ENCODE data around the gene EEF1AKMT3. TPM values are rescaled to one million over a fixed set of nuclear protein-coding genes. Genes with fewer than 3 reads are reported as not detected.
A peak's percentile ranks its signal among the peaks of the same experiment; 100 is the strongest.

The EEF1AKMT3 gene
- total RNA-seq, 2 experiments from 2014 or later = 3.7 to 3.9 TPM

DNA sequence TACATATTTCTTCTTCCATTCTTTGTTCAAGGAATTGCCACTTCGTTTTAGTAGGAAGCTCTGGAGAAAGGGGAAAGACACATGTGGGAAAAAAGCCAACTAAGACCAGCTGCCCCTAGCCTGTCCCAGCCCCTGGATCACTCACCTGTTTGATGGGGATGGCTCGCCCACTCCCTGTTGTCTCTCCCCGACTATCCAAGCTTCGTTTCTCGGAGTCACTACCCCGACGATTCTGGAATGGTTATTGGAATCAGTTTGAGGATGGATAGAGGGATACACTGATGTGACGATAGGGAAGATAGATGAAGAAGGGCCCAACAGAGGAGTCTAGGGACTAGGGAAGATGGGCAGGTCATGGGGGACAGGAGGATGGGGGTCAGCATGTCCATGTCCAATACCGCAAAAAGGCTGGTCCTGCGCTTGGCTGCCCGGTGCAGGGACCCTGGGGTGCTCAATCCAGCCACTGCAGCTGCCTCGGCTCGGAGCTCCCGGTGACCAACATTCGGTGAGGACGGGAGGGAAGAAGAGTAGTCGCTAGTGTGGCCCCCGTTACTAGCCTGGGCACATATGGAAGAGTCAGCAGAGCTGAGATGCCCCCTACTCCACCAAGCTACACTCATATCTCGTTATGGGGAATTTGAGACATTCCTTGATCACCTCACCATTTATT is 40.9 kb upstream of the EEF1AKMT3 start:
- Mint-ChIP-seq H3K4me3 (no peak overlapping the region), H3K36me3 (peaks cover 10% of the 10 kb centered on the region), H3K4me1 (peaks cover 3% of the 10 kb centered on the region), H3K27me3 (no peaks in the 10 kb centered on the region), H3K27ac (no peak overlapping the region), H3K9me3 (no peaks in the 10 kb centered on the region)
- no peak for DNase-seq

DNA sequence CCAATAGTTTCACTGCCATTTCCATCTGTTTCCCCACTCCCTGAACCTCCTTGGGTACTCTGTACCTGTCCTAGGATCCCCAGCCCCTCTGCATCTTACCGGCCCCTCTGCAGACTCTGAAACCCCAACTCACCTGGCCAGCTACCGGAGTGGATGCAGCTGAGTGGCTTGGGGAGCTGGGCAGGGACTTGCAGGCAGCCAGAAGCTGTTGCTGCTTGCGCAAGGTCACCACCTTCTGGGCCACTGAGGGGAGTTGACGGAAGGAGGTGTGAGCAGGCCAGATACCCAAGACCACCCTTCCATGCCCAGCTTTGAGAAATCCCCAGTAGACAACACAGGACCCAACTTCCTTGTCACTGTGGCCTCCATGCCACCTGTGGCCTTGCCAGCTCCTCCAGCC is 40.1 kb upstream of the EEF1AKMT3 start:
- Mint-ChIP-seq H3K4me1 (peaks cover 6% of the 10 kb centered on the region), H3K27me3 (no peaks in the 10 kb centered on the region), H3K36me3 (peaks cover 13% of the 10 kb centered on the region), H3K4me3 (no peak overlapping the region), H3K9me3 (no peaks in the 10 kb centered on the region), H3K27ac (no peak overlapping the region)
- DNase-seq = no peak

DNA sequence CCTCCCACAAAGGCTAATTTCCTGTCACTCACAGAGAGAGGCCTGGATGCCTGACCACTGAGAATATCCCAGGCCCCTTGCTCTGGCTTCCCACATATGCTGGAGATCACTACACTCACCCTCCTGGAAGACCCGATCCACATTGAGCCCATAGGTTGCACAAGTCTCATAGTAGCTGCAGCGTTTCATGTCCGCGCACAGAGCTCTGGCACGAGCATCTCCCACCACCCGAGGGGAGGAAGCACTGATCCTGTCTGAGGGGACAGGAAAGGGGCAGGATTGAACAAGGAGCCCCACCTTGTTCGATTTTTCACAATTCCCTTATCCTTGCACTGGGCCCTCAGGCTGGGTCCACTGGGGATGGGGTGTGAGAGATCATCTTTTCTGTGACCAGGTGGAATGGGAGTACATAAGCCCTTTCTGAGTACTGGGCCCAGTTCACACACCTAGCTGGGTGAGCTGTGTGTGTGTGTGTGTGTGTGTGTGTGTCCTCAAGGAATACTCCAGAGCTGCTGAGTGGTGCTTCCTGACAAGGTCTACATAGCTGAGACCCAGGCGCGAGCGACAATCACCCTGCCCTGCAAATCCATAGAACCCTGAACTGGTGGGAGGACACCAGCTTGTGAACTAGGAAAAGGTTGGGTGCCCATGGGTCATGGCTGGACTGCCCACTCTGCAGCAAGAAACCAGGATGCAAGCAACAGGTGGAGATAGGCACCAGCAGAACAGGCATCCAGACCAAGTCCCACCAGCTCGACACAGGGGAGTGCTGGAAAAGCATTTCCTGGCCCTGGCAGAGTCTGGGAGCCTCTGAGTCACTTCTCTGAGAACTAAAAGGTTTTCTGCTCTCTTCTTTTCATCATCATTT is 39.5 kb upstream of the EEF1AKMT3 start:
- H3K27me3 Mint-ChIP-seq = no peaks in the 10 kb centered on the region
- H3K4me1 Mint-ChIP-seq = peaks cover 6% of the 10 kb centered on the region
- no peak for DNase-seq
- H3K4me3 Mint-ChIP-seq = no peak overlapping the region
- peak overlapping the region; percentile 11 for H3K27ac Mint-ChIP-seq
- peaks cover 10% of the 10 kb centered on the region for H3K36me3 Mint-ChIP-seq
- no peaks in the 10 kb centered on the region for H3K9me3 Mint-ChIP-seq

DNA sequence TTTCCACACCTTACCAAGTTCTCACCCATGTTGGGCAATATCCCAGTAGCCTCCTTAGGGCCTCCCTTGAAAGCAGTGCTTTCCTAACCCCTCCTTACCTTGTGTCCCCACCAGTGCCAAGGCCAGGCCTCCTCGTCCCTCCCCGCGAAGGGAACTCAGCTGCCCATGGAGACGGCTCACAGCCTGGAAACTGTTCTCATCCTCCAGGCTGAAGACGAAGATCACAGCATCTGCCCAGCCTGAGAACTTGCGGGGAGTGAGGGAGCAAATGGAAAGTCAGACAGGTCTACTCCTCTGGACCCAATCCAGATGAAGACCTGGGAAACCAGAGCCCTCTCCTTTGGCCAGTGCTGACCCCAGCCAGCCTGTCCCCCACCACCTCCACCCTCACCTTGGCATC is 38.5 kb upstream of the EEF1AKMT3 start:
- no peak for DNase-seq
- Mint-ChIP-seq H3K9me3 (no peaks in the 10 kb centered on the region), H3K4me1 (peaks cover 7% of the 10 kb centered on the region), H3K36me3 (peaks cover 7% of the 10 kb centered on the region), H3K27ac (no peak overlapping the region), H3K27me3 (no peaks in the 10 kb centered on the region), H3K4me3 (no peak overlapping the region)

DNA sequence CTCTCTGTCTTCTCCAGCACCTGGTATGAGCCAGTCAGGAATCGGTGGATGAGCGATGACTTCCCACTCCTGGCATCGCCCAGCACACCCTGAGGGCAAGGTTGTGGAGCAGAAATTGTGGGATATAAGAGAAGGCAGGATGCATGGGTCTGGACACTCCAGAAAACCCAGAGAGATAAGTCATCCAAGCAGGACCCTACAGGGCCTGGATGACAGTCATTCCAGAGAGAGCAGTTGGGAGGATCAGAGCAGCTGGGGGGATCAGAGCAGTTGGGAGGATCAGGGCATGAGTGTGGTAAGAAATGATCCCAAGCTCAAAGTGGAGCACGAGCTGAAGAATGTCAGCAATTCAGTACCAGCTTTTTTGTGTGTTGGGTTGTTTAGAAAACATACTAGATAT is 37.8 kb upstream of the EEF1AKMT3 start:
- no peaks in the 10 kb centered on the region for H3K9me3 Mint-ChIP-seq
- peak overlapping the region; percentile 31 for H3K27ac Mint-ChIP-seq
- H3K4me3 Mint-ChIP-seq = no peak overlapping the region
- peaks cover 7% of the 10 kb centered on the region for H3K36me3 Mint-ChIP-seq
- no peaks in the 10 kb centered on the region for H3K27me3 Mint-ChIP-seq
- H3K4me1 Mint-ChIP-seq = peaks cover 14% of the 10 kb centered on the region
- DNase-seq = no peak

DNA sequence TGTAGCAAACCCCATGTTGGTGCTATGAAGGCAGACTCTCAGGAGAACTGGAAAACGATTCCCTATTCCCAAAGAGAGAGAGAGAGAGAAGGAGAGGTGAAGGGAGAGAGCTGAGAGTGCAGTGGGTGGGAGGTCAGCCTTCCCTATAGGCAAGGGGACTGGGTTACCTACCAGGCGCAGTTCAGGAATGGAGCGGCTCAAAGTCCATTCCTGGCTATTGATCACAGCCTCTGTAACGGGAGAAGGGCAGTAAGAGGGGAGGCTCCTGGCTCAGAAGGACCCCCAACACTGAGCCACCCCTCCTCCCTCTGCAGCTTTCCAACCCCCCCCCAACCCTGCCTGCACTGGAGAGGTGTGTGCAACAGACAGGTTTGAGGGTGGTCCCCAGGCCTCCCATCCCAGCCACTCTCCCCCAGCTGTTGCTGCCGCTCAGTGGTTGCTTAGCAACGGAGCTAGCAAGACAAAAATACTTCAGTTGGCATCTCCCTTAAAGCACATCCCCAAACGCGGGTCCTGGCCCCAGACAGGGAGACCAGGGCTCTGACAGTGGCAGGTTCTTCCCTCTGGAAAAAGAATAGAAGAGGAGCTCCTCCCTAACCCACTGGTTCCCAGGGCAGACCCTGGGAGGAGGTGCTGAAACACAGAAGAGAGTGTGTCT is 37.1 kb upstream of the EEF1AKMT3 start:
- Mint-ChIP-seq H3K27ac (no peak overlapping the region), H3K4me3 (no peak overlapping the region), H3K9me3 (no peaks in the 10 kb centered on the region), H3K36me3 (peaks cover 7% of the 10 kb centered on the region), H3K4me1 (peaks cover 20% of the 10 kb centered on the region), H3K27me3 (no peaks in the 10 kb centered on the region)
- no peak for DNase-seq

DNA sequence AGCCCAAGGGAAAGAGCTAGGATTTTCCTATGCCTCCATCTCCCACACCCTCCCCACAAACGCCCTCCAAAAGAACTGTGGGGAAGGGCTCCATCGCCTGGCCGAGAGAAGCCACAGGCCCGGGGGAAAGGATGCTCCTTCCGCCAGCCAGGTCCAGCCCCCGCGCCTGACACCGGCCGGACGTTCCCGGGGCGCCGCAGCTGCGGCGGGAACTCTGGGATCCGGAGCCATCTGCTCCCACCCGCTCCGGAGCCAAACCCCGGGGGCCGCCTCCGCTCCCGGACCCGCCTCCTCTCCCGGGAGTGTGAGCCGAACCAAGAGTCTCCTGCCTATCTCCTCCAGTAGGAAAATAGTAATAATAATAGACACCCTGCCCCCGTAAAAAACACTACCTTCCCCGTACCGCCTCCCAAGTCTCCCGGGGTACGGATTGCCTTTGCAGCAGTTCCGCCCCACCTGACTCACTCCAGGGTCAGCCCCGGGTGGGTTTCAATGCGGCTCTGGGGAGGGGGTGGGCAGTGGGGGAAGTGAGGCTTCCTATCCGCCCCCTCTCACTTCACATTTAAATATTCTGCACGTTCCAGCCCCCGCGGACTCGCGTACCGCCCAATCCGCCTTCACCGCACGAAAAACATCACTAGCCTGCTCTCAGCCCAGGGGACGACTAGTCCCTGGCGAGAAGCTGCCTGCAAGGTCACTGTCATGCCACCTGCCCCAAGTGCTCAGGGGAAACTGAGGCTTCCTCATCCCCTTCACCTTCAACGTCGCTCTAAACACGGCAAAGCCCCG is 36.3 kb upstream of the EEF1AKMT3 start:
- DNase-seq = no peak
- H3K9me3 Mint-ChIP-seq = no peaks in the 10 kb centered on the region
- H3K27me3 Mint-ChIP-seq = no peaks in the 10 kb centered on the region
- H3K27ac Mint-ChIP-seq = no peak overlapping the region
- peaks cover 27% of the 10 kb centered on the region for H3K4me1 Mint-ChIP-seq
- H3K36me3 Mint-ChIP-seq = peaks cover 7% of the 10 kb centered on the region
- H3K4me3 Mint-ChIP-seq = no peak overlapping the region

DNA sequence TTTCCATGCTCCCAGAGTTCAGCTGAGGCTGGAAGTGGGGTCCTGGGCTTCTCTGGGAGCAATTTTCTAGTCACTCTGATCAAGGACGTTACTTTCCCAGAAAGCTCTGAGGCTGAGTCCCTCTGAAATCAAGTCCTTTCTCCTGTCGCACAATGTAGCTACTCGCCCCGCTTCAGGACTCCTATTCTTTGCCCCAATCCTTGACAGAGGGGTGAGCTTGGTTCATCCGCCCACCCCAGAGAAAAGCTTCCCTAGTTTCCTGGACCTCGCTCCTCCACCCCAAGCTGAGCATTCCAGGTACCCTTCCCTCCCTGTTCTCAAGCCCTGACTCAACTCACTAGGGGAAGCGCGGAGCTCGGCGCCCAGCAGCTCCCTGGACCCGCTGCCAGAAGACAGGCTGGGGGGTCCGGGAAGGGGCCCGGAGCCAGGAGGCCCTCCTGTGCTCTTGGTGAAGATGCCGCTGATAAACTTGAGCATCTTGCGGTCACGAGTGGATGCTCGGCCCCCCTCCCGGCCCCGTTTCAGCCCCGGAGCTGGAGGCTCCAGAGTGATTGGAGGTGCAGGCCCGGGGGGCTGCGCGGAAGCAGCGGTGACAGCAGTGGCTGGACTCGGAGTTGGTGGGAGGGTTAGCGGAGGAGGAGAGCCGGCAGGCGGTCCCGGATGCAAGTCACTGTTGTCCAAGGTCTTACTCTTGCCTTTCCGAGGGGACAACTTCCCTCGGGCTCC is 35.5 kb upstream of the EEF1AKMT3 start:
- Mint-ChIP-seq H3K36me3 (peaks cover 7% of the 10 kb centered on the region), H3K27me3 (no peaks in the 10 kb centered on the region), H3K27ac (no peak overlapping the region), H3K4me3 (no peak overlapping the region), H3K9me3 (no peaks in the 10 kb centered on the region), H3K4me1 (peaks cover 29% of the 10 kb centered on the region)
- DNase-seq = no peak

DNA sequence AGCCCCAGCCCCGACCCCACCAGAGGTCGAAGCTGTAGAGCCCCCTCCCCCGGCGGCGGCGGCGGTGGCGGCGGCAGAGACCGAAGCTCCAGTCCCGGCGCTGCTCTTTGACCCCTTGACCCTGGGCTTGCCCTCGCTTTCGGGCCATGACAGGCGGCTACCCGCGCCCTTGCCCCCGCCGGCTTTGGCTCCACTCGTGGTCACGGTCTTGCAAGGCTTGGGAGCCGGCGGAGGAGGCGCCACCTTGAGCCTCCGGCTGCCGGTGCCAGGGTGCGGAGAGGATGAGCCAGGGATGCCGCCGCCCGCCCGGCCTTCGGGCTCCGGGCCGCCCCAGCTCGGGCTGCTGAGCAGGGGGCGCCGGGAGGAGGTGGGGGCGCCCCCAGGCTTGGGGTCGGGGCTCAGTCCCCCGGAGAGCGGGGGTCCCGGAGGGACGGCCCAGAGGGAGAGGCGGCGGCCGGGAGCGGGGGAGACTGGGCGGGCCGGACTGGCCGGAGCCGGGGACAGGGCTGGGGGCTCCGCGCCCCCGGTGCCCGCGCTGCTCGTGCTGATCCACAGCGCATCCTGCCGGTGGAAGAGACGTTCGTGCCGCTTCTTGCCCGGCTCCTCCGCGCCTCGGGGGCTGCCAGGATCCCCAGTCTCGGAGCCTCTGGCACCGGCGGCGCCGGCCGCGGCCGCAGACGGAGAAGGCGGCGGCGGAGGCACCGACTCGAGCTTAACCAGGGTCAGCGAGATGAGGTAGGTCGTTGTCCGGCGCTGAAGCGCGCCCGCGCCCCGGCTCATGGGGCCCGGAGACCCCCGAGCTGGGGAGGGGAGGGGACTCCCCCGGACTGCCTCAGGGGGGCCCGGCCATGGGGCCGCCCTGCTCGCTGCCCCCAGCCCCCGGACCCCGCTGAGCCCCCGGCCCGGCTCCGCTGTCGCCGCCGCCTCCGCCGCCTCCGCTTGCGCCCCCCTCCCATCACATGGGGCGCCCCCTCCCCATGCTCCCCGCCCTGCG is 34.6 kb upstream of the EEF1AKMT3 start:
- H3K36me3 Mint-ChIP-seq = peaks cover 5% of the 10 kb centered on the region
- no peaks in the 10 kb centered on the region for H3K9me3 Mint-ChIP-seq
- H3K27ac Mint-ChIP-seq = no peak overlapping the region
- peaks cover 34% of the 10 kb centered on the region for H3K4me1 Mint-ChIP-seq
- DNase-seq = no peak
- no peak overlapping the region for H3K4me3 Mint-ChIP-seq
- no peaks in the 10 kb centered on the region for H3K27me3 Mint-ChIP-seq

DNA sequence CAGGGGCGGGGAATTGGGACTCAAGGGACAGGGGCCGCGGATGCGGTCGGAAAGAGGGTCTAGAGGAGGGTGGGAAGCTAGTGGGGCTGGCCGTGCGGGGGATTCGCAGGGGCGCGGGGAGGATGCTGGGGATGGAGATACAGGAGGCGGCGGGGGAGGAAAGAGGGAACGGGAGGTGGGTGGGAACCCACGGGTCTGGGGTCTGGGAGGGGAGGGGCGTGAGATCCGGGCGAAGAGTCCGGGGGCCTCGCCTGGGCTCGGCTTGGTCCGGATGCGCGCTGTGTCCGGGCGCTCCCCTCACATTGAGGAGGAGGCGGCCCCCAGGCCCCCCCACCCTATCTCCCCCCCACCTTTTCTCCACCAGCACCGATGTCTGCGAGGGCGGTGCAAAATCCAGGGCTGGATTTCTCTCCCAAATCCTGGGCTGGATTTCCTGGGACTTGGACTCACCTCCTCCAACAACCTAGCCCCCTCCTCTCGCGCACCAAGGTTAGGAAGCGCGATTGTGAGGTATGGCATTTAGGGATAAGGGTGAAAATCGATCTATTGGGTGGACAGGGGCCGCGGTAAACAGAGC is 33.7 kb upstream of the EEF1AKMT3 start, which contains the start of gene AGAP2:
Gene AGAP2, minus strand, starts transcription at position 82 of the 577 bp plus-strand sequence. CDS start 496 bp downstream, outside the sequence.
- H3K4me3 Mint-ChIP-seq = peak within 1 kb of the TSS; percentile 63
- DNase-seq = no peak
- H3K27me3 Mint-ChIP-seq = no peaks in the 10 kb centered on the region
- peaks cover 5% of the 10 kb centered on the region for H3K36me3 Mint-ChIP-seq
- peak within 1 kb of the TSS; percentile 74 for H3K27ac Mint-ChIP-seq
- H3K4me1 Mint-ChIP-seq = peaks cover 36% of the 10 kb centered on the region
- no peaks in the 10 kb centered on the region for H3K9me3 Mint-ChIP-seq

DNA sequence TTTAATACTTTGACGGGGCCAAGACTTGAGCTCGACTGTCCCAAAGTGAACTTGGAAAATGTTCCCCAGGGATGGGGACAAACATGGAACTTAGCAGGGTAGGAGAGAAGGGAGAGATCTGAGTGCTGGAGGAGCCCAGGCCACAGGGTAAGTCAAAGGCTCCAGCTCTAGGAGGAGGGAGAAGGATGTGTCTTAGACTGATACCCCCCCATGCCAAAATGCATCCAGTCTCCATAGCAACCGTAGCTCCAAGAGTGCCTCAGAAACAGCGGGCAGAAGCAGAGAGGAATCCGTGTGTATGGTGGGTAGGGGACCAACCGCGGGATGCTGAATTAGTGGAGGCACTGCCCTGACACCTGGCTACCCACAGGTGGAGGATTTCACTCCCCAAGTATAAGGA is 33.0 kb upstream of the EEF1AKMT3 start:
- Mint-ChIP-seq H3K4me3 (peak overlapping the region; percentile 63), H3K27me3 (no peaks in the 10 kb centered on the region), H3K27ac (peak overlapping the region; percentile 74), H3K36me3 (peaks cover 5% of the 10 kb centered on the region), H3K9me3 (no peaks in the 10 kb centered on the region), H3K4me1 (peaks cover 43% of the 10 kb centered on the region)
- no peak for DNase-seq

DNA sequence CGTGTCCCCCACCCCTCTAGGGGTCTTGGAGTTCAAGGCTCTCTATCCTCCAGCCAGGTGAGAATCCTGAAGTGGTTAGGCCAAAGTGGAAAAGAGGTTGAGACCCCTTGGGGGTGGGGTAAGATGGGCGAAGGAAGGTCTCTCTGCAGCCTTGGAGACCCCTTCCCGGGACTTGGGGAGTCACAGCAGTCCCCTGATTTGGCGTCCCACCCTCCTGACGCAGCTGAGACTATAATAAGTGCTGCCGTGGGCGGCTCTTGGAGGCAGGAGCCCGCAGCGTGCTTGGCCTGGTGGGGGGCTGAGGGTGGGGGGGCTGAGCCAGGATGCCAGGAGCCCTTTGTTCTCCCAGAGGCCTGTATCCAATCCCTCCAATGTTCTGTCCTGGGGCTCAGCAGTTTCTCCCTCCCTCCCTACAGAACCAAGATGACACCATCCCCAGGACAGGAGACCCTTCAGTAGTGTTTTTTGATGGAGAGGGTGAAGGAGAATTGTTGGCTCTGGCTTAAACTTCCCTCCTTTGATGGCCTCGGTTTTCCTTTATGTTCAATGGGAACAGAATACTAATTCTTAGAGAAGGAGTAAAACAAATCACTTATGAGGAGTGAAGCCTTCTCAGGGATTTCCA is 32.4 kb upstream of the EEF1AKMT3 start:
- H3K36me3 Mint-ChIP-seq = peaks cover 5% of the 10 kb centered on the region
- H3K4me3 Mint-ChIP-seq = peak overlapping the region; percentile 63
- DNase-seq = no peak
- H3K4me1 Mint-ChIP-seq = peaks cover 47% of the 10 kb centered on the region
- H3K27ac Mint-ChIP-seq = peak overlapping the region; percentile 74
- H3K9me3 Mint-ChIP-seq = no peaks in the 10 kb centered on the region
- H3K27me3 Mint-ChIP-seq = no peaks in the 10 kb centered on the region

Data from activated naive CD8-positive, alpha-beta T cell treated with anti-CD3 and anti-CD28 coated beads for 36 hours (primary cell).